B cell (primary cell): ENCODE data around the gene AMBRA1. TPM values are rescaled to one million over a fixed set of nuclear protein-coding genes. Genes with fewer than 3 reads are reported as not detected.

Experiments used
- ATAC-seq: fragments of 200-7000 bp; cut with Tn5 transposase; one replicate; pipeline ENCODE4 v1.10.0; 2021; ENCODE audit warnings: low read depth, mild to moderate bottlenecking, moderate number of reproducible peaks, moderate library complexity
- CTCF ChIA-PET: fragments of 350-600 bp; sonication (Branson Sonifier 250); formaldehyde crosslinking; loops from one replicate; lab custom pipeline; 2021; ENCODE audit warnings: antibody characterized with exemption, inconsistent platforms; lab: Charles Lee
- POLR2A ChIA-PET: fragments of 350-600 bp; sonication (Branson Sonifier 250); formaldehyde crosslinking; loops from one replicate; lab custom pipeline; 2021; ENCODE audit warnings: antibody characterized with exemption; lab: Charles Lee
- DNase-seq: peaks from one replicate; pipeline ENCODE4 v3.0.0; 2013
- H2AFZ ChIP-seq: 2 replicates; pipeline ENCODE4 v1.6.1; 2012; ENCODE audit warnings: mild to moderate bottlenecking, low read depth, low read length; ENCODE audit not compliant: insufficient read depth, poor library complexity, severe bottlenecking
- H3K27ac ChIP-seq, 2 donors: 1 replicate in 1 of 2; 2 replicates in 1 of 2; pipeline ENCODE4 v1.5.1; 2012 to 2013; ENCODE audit warnings: low read length in 2 of 2, mild to moderate bottlenecking in 2 of 2, moderate library complexity in 1 of 2
- H3K27me3 ChIP-seq, 4 experiments: fragments of 200-600 bp in 1 of 4; sonication (generic) in 1 of 4; replicated peaks in 1 of 4; 1 replicate in 2 of 4; 2 replicates in 2 of 4; pipeline versions ENCODE4 v1.6.1 to v1.7.0; 2013 to 2016; ENCODE audit warnings: low read length in 3 of 4, mild to moderate bottlenecking in 2 of 4, mixed read lengths in 1 of 4, moderate library complexity in 1 of 4; ENCODE audit not compliant: insufficient read depth in 4 of 4, control insufficient read depth in 3 of 4; ENCODE audit errors: control extremely low read depth in 1 of 4
- H3K36me3 ChIP-seq, 2 experiments: replicated peaks in 1 of 2; 1 replicate in 1 of 2; 2 replicates in 1 of 2; pipeline versions ENCODE4 v1.6.1 to v1.7.1; 2013; ENCODE audit warnings: low read length in 1 of 2; ENCODE audit not compliant: insufficient read depth in 2 of 2, control insufficient read depth in 1 of 2; ENCODE audit errors: control extremely low read depth in 1 of 2, extremely low read depth in 1 of 2
- H3K4me1 ChIP-seq, 2 donors: fragments of 200-600 bp in 1 of 2; sonication (generic) in 1 of 2; 1 replicate in 1 of 2; 2 replicates in 1 of 2; pipeline versions ENCODE4 v1.5.1 to v1.6.1; 2013 to 2017; ENCODE audit warnings: low read length in 2 of 2; ENCODE audit not compliant: control insufficient read depth in 2 of 2, insufficient read depth in 2 of 2
- H3K4me2 ChIP-seq: replicated peaks from 2 replicates; pipeline ENCODE3; 2012; ENCODE audit warnings: mild to moderate bottlenecking, low read depth, low read length; ENCODE audit not compliant: poor library complexity, severe bottlenecking
- H3K4me3 ChIP-seq, 5 experiments: fragments of 200-600 bp in 1 of 5; sonication (generic) in 1 of 5; 1 replicate in 3 of 5; 2 replicates in 2 of 5; pipeline versions ENCODE4 v1.5.1 to v1.7.0; 2011 to 2016; ENCODE audit warnings: low read length in 4 of 5, mild to moderate bottlenecking in 4 of 5, low read depth in 2 of 5, control low read depth in 1 of 5, moderate library complexity in 1 of 5; ENCODE audit not compliant: insufficient read depth in 1 of 5; ENCODE audit errors: control extremely low read depth in 1 of 5, extremely low read depth in 1 of 5
- H3K79me2 ChIP-seq: fragments of 200-600 bp; sonication (generic); one replicate; pipeline ENCODE4 v1.6.0; 2016; ENCODE audit warnings: low read length; ENCODE audit not compliant: control insufficient read depth, insufficient read depth
- H3K9ac ChIP-seq: fragments of 200-600 bp; sonication (generic); 2 replicates; pipeline ENCODE4 v1.6.1; 2017; ENCODE audit warnings: mild to moderate bottlenecking, low read length, moderate library complexity
- H3K9me3 ChIP-seq, 3 donors: one replicate each; pipeline versions ENCODE4 v1.6.1 to v1.7.1; 2013; ENCODE audit warnings: low read length in 2 of 3; ENCODE audit not compliant: control insufficient read depth in 2 of 3, insufficient read depth in 1 of 3; ENCODE audit errors: control extremely low read depth in 1 of 3
- H4K20me1 ChIP-seq: 2 replicates; pipeline ENCODE4 v1.6.0; 2012; ENCODE audit warnings: mild to moderate bottlenecking, low read length; ENCODE audit not compliant: insufficient read depth, control insufficient read depth, poor library complexity, severe bottlenecking
- H3K27ac Mint-ChIP-seq: one replicate; pipeline ENCODE4 v1.8.0; 2021; ENCODE audit warnings: mixed read lengths
- H3K27me3 Mint-ChIP-seq: one replicate; pipeline ENCODE4 v1.8.0; 2021; ENCODE audit warnings: mixed read lengths
- H3K4me1 Mint-ChIP-seq: one replicate; pipeline ENCODE4 v1.8.0; 2021; ENCODE audit warnings: mixed read lengths
- H3K4me3 Mint-ChIP-seq: one replicate; pipeline ENCODE4 v1.8.0; 2021; ENCODE audit warnings: mixed read lengths
- H3K9me3 Mint-ChIP-seq: one replicate; pipeline ENCODE4 v1.8.0; 2022; ENCODE audit warnings: mixed read lengths; ENCODE audit not compliant: insufficient read depth
- CTCF ChIP-seq: fragments of 200-600 bp; IDR thresholded peaks from one replicate; pipeline ENCODE4 v1.8.0; 2022; ENCODE audit warnings: antibody characterized with exemption, mild to moderate bottlenecking
- EZH2 ChIP-seq: IDR thresholded peaks from 2 replicates; pipeline ENCODE4 v1.6.1; 2012; ENCODE audit warnings: borderline replicate concordance, low read depth, mild to moderate bottlenecking, moderate library complexity, low read length; ENCODE audit not compliant: insufficient read depth, poor library complexity, severe bottlenecking
- WGBS: methylation state at CpG from one replicate; pipeline ENCODE4 v1.1.5; 2013; ENCODE audit warnings: missing lambda C conversion rate; ENCODE audit not compliant: insufficient coverage; 5-methylcytosine and 5-hydroxymethylcytosine counted together
- intact Hi-C: fragments of 100-400 bp; cut with micrococcal nuclease; formaldehyde crosslinking; loops from one replicate; pipeline ENCODE4 v1.10.0; 2022
- polyA plus RNA-seq: library from polyadenylated mRNA; depleted of rRNA; stranded (reverse); fragments of >200 nt; gene quantifications from 2 replicates; pipeline ENCODE4 v1.2.3, GENCODE V29; 2012
- total RNA-seq, 2 donors: library from RNA; stranded (reverse); fragments of 120-200 nt in 1 of 2; gene quantifications; 1 replicate in 1 of 2; 2 replicates in 1 of 2; pipeline versions ENCODE4 v1.2.3 to v1.2.4, GENCODE V29; 2013 to 2022

The AMBRA1 gene
- total and polyA plus RNA-seq, 2 donors (not counting 1 experiment from before 2014, with no cell fraction given) = 13.8 to 36.1 TPM

DNA sequence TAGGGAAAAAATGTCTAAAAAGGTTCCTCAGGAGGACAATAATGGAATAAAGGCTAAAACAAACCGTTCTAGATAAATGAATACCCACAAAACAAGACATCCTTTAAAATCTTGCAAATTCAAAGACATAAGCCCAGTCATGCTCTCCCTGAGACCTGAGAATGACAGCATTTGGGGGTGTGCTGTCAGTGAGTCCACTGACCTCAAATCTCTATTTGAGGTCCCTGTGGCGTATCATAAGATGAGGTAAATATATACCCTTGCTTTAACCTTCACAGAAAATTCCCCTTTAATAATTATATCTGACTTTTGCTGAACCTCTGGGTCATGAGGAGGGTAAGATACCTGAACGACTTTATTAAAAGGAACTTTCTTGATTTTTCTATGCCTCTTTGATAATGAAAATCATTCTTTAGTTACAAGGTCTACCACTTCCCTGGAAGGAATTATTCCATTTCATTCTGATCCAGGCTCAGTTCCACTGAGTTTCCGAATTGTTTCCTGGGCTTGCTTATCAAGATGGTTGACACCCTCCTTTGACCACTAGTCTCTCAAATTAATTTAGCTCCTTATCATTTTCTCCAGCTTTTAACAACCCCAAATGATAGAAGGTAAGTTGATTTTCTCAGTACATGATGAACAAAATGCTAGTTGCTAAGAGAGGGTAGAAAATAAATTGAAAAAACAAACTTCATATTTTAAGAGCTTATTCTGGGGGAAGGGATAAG is 148.5 kb downstream of the AMBRA1 start:
- DNase-seq (no peak), ATAC-seq (no peak)
- H3K4me1 Mint-ChIP-seq = peaks cover 15% of the 10 kb centered on the region
- Histone ChIP-seq H3K27ac (no peak overlapping the region), H3K4me3 (no peak overlapping the region), H2AFZ (no peak overlapping the region), H3K36me3 (peaks cover 5 to 21% of the 10 kb centered on the region in 2 experiments), H3K4me1 (no peaks in the 10 kb centered on the region), H3K9me3 (no peaks in the 10 kb centered on the region), H3K4me2 (no peak overlapping the region), H3K27me3 (no peaks in the 10 kb centered on the region), H3K9ac (no peak overlapping the region), H3K79me2 (peaks cover 8% of the 10 kb centered on the region), H4K20me1 (peaks cover 10% of the 10 kb centered on the region)
- intact Hi-C loops = no loop called here
- H3K4me3 Mint-ChIP-seq = no peak overlapping the region
- CTCF ChIA-PET = interaction anchor here (0.5 to 1.0 kb wide), 2 partner anchors 84 to 101 kb away, joined by 3 read pairs; no protein-coding TSS in a partner anchor
- no peaks in the 10 kb centered on the region for H3K27me3 Mint-ChIP-seq
- WGBS = no CpG with 5 or more reads among the region's 4 CpGs
- POLR2A ChIA-PET = no interaction called here
- no peaks in the 10 kb centered on the region for H3K9me3 Mint-ChIP-seq
- no peak overlapping the region for H3K27ac Mint-ChIP-seq
- TF ChIP-seq EZH2 = no peak
- no peak for TF ChIP-seq CTCF

DNA sequence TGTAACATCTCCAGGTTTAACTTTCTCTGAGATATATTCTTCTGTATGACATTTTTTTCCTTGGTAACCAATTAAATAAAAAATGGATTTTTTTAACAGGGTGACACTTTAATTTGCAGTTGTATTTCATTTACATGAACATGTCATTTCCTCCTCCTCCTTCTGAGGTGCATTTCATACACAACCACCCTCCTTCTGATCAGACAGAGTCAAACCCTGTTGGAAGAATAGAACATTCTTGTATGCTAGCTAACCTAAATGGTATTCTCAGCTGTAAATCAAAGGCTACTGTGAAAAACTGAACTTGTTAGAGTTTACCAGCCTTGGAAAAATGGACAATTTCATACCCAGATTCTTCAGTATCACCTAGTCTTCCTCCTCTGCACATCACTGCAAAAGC is 149.5 kb downstream of the AMBRA1 start:
- no peaks in the 10 kb centered on the region for H3K27me3 ChIP-seq
- Mint-ChIP-seq H3K4me1 (peaks cover 12% of the 10 kb centered on the region), H3K27ac (no peak overlapping the region), H3K27me3 (no peaks in the 10 kb centered on the region), H3K9me3 (no peaks in the 10 kb centered on the region), H3K4me3 (no peak overlapping the region)
- no peak overlapping the region for H3K27ac ChIP-seq
- CTCF ChIA-PET = no interaction called here
- intact Hi-C loops = no loop called here
- POLR2A ChIA-PET = no interaction called here
- no peaks in the 10 kb centered on the region for H3K9me3 ChIP-seq
- H3K79me2 ChIP-seq = peaks cover 7% of the 10 kb centered on the region
- DNase-seq = no peak
- ATAC-seq = no peak
- peaks cover 8% of the 10 kb centered on the region for H4K20me1 ChIP-seq
- no peak overlapping the region for H3K4me3 ChIP-seq
- H3K36me3 ChIP-seq = peaks cover 5 to 21% of the 10 kb centered on the region in 2 experiments
- TF ChIP-seq EZH2 (no peak), CTCF (no peak)
- H3K4me2 ChIP-seq = no peak overlapping the region
- no peak overlapping the region for H3K9ac ChIP-seq
- no peaks in the 10 kb centered on the region for H3K4me1 ChIP-seq
- no peak overlapping the region for H2AFZ ChIP-seq
